ENCODE data around the gene TMEM89.

GRCh38 chr3:48644898-48645760, 23.6 kb upstream of the TMEM89 start:
- TF ChIP-seq SUZ12 (IDR thresholded peaks at IDR 0.05; ENCODE audit: extremely low read depth, insufficient read depth, insufficient read length), result no peak
- TF ChIP-seq ZNF274 (IDR thresholded peaks at IDR 0.05; ENCODE audit: low read depth, low read length), result no peak
- TF ChIP-seq YY1 (IDR thresholded peaks at IDR 0.05; ENCODE audit: insufficient read depth, insufficient read length), result no peak

Measured in NT2/D1 (cell line).